Lower lobe of right lung (tissue), 2 donors: ENCODE measurements around the gene PPP6R2. TPM values are rescaled to one million over a fixed set of nuclear protein-coding genes. Genes with fewer than 3 reads are reported as not detected.

Experiments used
- ATAC-seq, 2 donors: fragments of 200-7000 bp; cut with Tn5 transposase; one replicate each; pipeline ENCODE4 v1.9.1; 2020 to 2022; ENCODE audit warnings: mild to moderate bottlenecking in 2 of 2, moderate library complexity in 2 of 2
- DNase-seq: peaks from one replicate; pipeline ENCODE4 v3.0.0-alpha.2; 2020
- H3K27ac ChIP-seq: fragments of 200-600 bp; one replicate; pipeline ENCODE4 v1.8.0; 2022
- H3K27me3 ChIP-seq: fragments of 200-600 bp; one replicate; pipeline ENCODE4 v1.8.0; 2022; ENCODE audit warnings: low read depth
- H3K36me3 ChIP-seq: fragments of 200-600 bp; one replicate; pipeline ENCODE4 v1.8.0; 2022; ENCODE audit warnings: mild to moderate bottlenecking
- H3K4me1 ChIP-seq: fragments of 200-600 bp; one replicate; pipeline ENCODE4 v1.8.0; 2022
- H3K4me3 ChIP-seq: fragments of 200-600 bp; one replicate; pipeline ENCODE4 v1.8.0; 2022; ENCODE audit warnings: mild to moderate bottlenecking
- H3K9me3 ChIP-seq: fragments of 200-600 bp; one replicate; pipeline ENCODE4 v1.8.0; 2022
- CTCF ChIP-seq: fragments of 200-600 bp; IDR thresholded peaks from one replicate; pipeline ENCODE4 v1.8.0; 2022; ENCODE audit warnings: antibody characterized with exemption, mild to moderate bottlenecking
- intact Hi-C: fragments of 100-400 bp; cut with DNase I; formaldehyde crosslinking; loops from one replicate; pipeline ENCODE4 v1.11.0; 2022
- total RNA-seq: library from RNA; stranded (reverse); fragmentation: NEBNext Ultra II Directional; extraction: Animal tissue kit (Norgen Biotek cat#: 25700); gene quantifications from one replicate; pipeline ENCODE4 v1.2.1, GENCODE V29; 2021
- donor health status: DM: no; HTN: yes; CAD: no; lungs with severe emphysema.

Gene PPP6R2
- total RNA-seq, 1 donor from 2014 or later, result 52.5 TPM

- H3K27ac ChIP-seq, result peak overlapping the region; percentile 66
These were observed 56.7 kb downstream of the PPP6R2 start for GRCh38 chr22:50399751-50400331.

DNA sequence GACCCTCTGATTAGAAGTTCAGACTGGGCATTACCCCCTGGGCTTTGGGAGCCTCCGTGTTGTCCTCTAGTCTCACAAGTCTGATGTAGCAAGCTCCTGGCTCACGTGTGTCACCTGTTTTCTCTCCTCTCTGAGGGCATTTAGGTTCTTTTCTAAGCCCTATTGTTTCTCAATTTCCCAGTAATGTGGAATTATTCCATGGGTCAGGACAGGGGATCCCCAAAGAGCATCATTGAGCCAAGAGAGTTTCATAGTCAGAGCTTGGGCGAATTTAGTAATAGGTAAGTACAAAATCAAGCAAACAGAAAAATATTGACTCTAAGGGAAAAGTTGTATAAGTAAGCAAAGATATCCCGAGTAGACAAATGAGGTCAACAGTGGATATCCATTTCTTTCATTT, 57.3 kb downstream of the PPP6R2 start:
- H3K36me3 ChIP-seq, result peaks cover 50% of the 10 kb centered on the region
- ATAC-seq (no peak), DNase-seq (no peak)
- intact Hi-C loops, result no loop called here
- H3K4me3 ChIP-seq, result no peak overlapping the region
- no peaks in the 10 kb centered on the region for H3K9me3 ChIP-seq
- peaks cover 40% of the 10 kb centered on the region for H3K4me1 ChIP-seq
- no peaks in the 10 kb centered on the region for H3K27me3 ChIP-seq
- no peak for TF ChIP-seq CTCF
- H3K27ac ChIP-seq, result peak overlapping the region; percentile 66

More at GRCh38 chr22:50399751-50400331, 56.7 kb downstream of the PPP6R2 start:
- Histone ChIP-seq H3K9me3 (no peaks in the 10 kb centered on the region), H3K36me3 (peaks cover 55% of the 10 kb centered on the region), H3K4me1 (peaks cover 40% of the 10 kb centered on the region), H3K4me3 (no peak overlapping the region), H3K27me3 (no peaks in the 10 kb centered on the region)
- peak; percentile 48 for TF ChIP-seq CTCF
- intact Hi-C loops, result no loop called here
- peak; percentile 63 for DNase-seq
- peak; percentile 73 to 80 for ATAC-seq

DNA sequence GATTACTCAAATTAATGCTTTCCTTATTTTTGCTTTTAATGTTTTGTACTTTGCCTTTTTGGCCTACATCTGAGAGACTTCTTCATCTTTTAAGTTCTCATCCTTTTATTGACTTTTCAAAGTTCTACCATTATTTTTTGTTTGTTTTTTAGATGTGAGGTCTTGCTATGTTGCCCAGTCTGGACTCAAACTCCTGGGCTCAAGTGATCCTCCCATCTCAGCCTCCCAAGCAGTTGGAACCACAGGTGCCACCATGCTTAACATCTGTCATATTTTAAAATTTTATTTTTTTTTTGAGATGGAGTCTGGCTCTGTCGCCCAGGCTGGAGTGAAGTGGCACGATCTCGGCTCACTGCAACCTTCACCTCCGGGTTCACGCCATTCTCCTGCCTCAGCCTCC, 57.8 kb downstream of the PPP6R2 start:
- H3K9me3 ChIP-seq, result no peaks in the 10 kb centered on the region
- no peak overlapping the region for H3K4me3 ChIP-seq
- no peak overlapping the region for H3K27ac ChIP-seq
- ATAC-seq (no peak), DNase-seq (no peak)
- H3K27me3 ChIP-seq, result no peaks in the 10 kb centered on the region
- H3K4me1 ChIP-seq, result peaks cover 40% of the 10 kb centered on the region
- peaks cover 45% of the 10 kb centered on the region for H3K36me3 ChIP-seq
- no peak for TF ChIP-seq CTCF
- intact Hi-C loops, result no loop called here

GRCh38 chr22:50401907-50402306, 58.8 kb downstream of the PPP6R2 start:
- ATAC-seq (no peak), DNase-seq (no peak)
- intact Hi-C loops, result no loop called here
- Histone ChIP-seq H3K27ac (no peak overlapping the region), H3K27me3 (no peaks in the 10 kb centered on the region), H3K4me1 (peaks cover 40% of the 10 kb centered on the region), H3K9me3 (no peaks in the 10 kb centered on the region), H3K4me3 (no peak overlapping the region), H3K36me3 (peaks cover 41% of the 10 kb centered on the region)
- TF ChIP-seq CTCF, result no peak

DNA sequence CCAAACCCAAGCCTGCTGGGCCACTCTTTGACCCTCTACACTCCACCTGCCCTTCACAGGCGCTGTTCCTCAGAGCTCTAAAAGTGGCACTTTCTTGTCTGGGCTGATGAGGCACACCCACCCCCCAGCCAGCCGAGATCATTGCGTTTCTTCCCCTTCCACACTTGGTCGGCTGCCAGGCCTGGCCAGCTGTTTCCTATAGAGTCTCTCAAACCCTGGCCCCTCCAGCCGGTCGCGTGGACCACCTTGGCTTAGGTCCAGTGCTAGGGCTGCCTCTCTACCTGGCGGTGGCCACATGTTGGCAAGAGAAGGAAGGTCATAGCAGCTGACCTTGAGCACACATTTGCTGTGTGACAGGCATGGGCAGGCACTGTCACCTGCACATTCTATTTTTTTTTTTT, 60.6 kb downstream of the PPP6R2 start:
- Histone ChIP-seq H3K4me3 (no peak overlapping the region), H3K9me3 (no peaks in the 10 kb centered on the region), H3K36me3 (peaks cover 55% of the 10 kb centered on the region), H3K27ac (peak overlapping the region; percentile 24), H3K4me1 (peaks cover 38% of the 10 kb centered on the region), H3K27me3 (no peaks in the 10 kb centered on the region)
- intact Hi-C loops, result no loop called here
- ATAC-seq (peak; percentile 35 to 53), DNase-seq (peak; percentile 74)
- no peak for TF ChIP-seq CTCF
